Stimulated activated memory B cell treated with anti-CD40 and anti-IgM and Interleukin-4, amounts not matched to agents 10 μg/mL and 1 μg/mL and 100 μg/mL, for 72 hours (primary cell): Measurements from ENCODE around the gene BTNL2.

Experiments used
- ATAC-seq: fragments of 150-1000 bp; cut with Tn5 transposase; 2 replicates; pipeline ENCODE4 v1.10.0; 2021
- H3K27ac Mint-ChIP-seq: one replicate; pipeline ENCODE4 v1.8.0; 2022; ENCODE audit warnings: mild to moderate bottlenecking, mixed read lengths
- H3K27me3 Mint-ChIP-seq: one replicate; pipeline ENCODE4 v1.8.0; 2022; ENCODE audit warnings: mixed read lengths
- H3K36me3 Mint-ChIP-seq: one replicate; pipeline ENCODE4 v1.8.0; 2022; ENCODE audit warnings: mixed read lengths
- H3K4me1 Mint-ChIP-seq: one replicate; pipeline ENCODE4 v1.8.0; 2022; ENCODE audit warnings: mixed read lengths
- H3K4me3 Mint-ChIP-seq: one replicate; pipeline ENCODE4 v1.8.0; 2022; ENCODE audit warnings: mild to moderate bottlenecking, moderate library complexity, mixed read lengths
- H3K9me3 Mint-ChIP-seq: one replicate; pipeline ENCODE4 v1.8.0; 2022; ENCODE audit warnings: mixed read lengths

Gene BTNL2

DNA sequence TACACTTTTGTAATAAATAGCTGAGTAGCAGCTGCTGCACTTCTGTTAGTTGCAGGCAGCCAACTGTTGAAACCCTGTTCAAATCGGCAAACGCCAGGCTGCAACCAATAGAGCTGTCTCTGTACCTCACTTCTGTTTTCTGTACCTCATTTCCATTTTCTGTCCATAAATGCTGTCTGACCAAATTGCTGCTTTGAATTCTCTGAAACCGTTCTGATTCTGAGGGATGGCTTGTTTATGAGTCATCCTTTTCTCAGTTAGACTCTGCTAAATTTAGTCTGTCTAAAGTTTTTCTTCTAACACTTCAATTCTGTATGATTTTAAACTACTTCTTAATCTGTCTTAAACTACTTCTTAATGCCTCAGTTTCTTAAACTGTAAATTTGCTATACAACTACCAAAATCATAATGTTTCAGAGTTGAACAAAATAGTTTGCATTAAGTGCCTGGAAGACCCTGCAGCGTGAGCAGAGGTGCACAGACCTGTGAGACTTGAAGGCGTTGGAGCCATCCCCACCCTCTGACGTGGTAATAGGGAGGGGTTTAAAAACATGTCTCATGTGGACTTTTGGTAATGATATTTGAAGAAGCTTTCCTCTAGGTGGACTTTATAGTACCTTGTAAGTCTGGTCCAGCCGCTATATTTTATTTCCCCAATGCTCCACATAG lies 9.6 kb downstream of the BTNL2 start:
- Mint-ChIP-seq H3K9me3 (no peaks in the 10 kb centered on the region), H3K4me1 (peaks cover 35% of the 10 kb centered on the region), H3K27ac (peak overlapping the region; percentile 66), H3K27me3 (no peaks in the 10 kb centered on the region), H3K4me3 (peak overlapping the region; percentile 54), H3K36me3 (no peaks in the 10 kb centered on the region)
- peak; percentile 95 for ATAC-seq

DNA sequence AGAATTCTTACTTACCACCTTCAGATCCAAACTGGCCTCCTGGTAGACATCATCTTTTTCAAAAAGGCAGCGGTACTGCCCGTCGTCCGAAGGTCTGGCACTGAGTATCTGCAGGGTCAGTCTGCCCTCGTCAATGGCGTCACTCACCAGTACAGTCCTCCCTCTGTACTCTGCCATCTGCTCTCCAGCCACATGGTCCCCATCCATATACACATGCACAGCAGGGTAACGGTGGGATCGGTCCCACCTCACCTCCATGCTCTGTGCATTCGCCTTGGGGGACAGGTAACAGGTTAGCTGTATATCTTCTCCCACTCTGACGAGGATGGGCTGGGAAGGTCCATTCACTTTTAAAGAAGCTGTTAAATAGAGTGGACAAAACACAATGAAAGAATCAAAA lies 11.0 kb downstream of the BTNL2 start:
- Mint-ChIP-seq H3K4me1 (peaks cover 31% of the 10 kb centered on the region), H3K27ac (peak overlapping the region; percentile 66), H3K36me3 (no peaks in the 10 kb centered on the region), H3K27me3 (no peaks in the 10 kb centered on the region), H3K4me3 (no peak overlapping the region), H3K9me3 (no peaks in the 10 kb centered on the region)
- no peak for ATAC-seq

DNA sequence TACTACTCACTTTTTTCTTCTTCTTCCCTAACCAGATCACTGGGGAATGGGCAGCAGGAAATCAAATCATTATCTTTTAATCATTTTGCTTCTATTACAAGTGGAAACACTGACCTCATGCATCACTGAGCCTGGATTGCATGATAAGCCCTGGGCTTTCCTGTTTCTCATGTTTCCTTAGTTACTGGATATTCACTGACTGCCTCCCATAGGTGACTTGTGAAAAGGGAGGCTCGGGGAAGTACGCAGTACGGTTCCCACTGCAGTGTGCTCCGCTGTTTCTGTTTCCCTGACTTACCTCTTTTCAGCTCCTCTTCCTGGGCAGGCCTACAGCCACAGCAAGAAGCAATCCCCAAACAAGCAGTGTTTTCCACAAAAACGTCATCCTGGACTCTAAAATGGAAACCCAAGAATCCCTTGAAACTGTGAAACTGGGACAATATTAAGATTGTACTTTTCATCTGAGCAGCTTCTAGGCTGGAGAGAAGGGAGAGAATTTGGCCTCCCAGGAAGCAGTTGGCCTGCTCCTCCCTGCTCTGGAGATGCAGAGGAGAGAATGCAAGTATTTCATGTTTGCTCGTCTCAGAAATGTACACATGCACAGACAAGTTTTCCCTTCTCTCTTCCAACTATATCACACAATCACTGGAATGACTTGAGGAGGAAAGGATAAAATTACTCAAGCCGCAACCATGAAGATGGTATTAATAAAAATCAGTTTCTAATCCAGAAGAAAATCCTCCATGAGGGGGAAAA lies 13.1 kb downstream of the BTNL2 start:
- no peak for ATAC-seq
- Mint-ChIP-seq H3K27ac (peak overlapping the region; percentile 60), H3K4me1 (peaks cover 26% of the 10 kb centered on the region), H3K27me3 (no peaks in the 10 kb centered on the region), H3K36me3 (no peaks in the 10 kb centered on the region), H3K4me3 (no peak overlapping the region), H3K9me3 (no peaks in the 10 kb centered on the region)

DNA sequence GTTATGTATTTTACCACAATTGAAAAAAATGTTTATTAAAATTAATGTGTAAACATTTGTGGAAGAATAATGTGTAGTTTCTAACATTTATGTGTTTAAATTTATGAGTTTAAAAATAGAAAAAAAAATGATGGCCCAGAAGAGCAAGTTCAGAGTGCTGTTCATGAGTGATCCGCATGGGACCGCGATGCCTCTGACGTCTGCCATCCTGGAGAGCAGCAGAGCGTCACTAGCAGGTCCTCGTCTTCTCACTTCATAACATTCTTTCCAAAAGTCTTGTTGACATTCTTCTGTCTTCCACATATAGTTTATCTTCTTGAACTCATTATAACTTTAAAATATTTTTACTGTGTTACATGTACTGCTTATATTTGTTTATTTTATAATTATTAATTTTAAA lies 15.5 kb downstream of the BTNL2 start:
- Mint-ChIP-seq H3K9me3 (no peaks in the 10 kb centered on the region), H3K27ac (no peak overlapping the region), H3K4me1 (peaks cover 32% of the 10 kb centered on the region), H3K27me3 (no peaks in the 10 kb centered on the region), H3K4me3 (no peak overlapping the region), H3K36me3 (no peaks in the 10 kb centered on the region)
- ATAC-seq, result no peak

DNA sequence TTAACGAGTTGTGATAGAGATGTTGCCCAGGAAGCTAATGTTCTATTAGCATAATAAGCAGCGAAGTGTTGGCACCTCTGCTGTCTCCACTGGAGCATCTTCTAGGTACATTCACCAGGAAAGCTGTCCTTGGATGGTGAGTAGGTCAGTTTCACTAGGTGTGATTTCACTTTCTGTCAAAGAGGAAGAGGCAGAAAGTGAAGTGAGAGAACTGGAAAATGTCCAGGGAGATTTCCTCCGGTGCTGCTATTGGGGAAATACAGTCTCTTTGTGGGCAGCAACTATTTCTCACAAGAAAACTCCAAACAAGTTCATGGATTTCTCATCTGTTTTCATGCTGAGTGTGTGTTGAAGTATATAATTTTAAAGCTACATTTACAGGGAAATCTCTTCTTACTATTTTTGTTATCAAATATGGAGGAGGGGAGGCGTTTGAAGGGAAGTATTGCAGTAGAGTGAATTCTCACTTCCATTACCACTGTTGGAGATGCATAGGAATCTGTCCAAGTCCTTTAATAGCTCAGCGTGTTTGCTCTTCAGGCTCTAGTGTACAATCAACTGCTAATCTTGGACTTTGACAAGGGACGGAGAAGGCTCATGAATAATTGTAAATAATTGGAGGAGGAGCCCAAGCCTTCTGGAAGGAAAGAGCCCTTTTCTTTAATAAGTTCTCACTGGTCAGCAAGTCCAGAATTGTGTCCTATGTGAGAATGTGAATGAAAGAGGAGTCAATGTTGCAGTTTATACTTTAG lies 19.2 kb downstream of the BTNL2 start:
- H3K36me3 Mint-ChIP-seq, result no peaks in the 10 kb centered on the region
- no peaks in the 10 kb centered on the region for H3K27me3 Mint-ChIP-seq
- ATAC-seq, result no peak
- no peak overlapping the region for H3K4me3 Mint-ChIP-seq
- no peak overlapping the region for H3K27ac Mint-ChIP-seq
- no peaks in the 10 kb centered on the region for H3K9me3 Mint-ChIP-seq
- peaks cover 23% of the 10 kb centered on the region for H3K4me1 Mint-ChIP-seq

- H3K36me3 Mint-ChIP-seq, result no peaks in the 10 kb centered on the region
- no peak overlapping the region for H3K27ac Mint-ChIP-seq
- no peaks in the 10 kb centered on the region for H3K27me3 Mint-ChIP-seq
- H3K4me1 Mint-ChIP-seq, result peaks cover 27% of the 10 kb centered on the region
- no peak overlapping the region for H3K4me3 Mint-ChIP-seq
- no peak for ATAC-seq
- H3K9me3 Mint-ChIP-seq, result no peaks in the 10 kb centered on the region
Observed at GRCh38 chr6:32386040-32386439, 20.9 kb downstream of the BTNL2 start.

DNA sequence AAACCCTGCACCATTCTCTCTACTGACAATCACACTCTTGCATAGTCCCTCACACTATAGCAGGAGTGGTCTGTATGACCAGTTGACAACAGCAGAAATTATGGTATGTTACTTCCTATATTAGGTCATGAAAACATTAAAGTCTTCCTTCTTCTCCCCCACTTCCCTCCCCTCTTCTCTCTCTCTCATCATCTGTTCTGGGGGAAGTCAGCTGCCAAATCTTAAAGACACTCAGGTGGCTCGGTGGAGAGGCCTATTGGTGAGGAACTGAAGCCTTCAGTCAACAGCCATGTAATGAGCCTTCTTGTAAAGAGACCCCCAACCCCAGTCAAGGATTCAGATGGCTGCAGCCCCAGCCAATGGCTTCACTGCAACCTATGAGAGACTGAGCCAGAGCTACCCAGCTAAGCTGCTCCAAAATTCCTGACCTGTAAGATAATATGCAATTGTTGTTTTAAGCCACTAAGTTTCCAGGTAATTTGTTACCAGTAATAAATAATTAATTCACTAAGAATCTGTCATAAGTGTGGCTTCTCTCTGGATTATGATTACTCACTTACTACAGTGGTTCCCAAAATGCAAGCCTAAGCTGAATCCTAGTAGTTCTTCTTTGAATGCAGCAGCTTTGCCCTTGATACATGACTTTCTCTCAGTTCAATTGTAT lies 24.1 kb downstream of the BTNL2 start:
- H3K4me1 Mint-ChIP-seq, result peaks cover 28% of the 10 kb centered on the region
- H3K27ac Mint-ChIP-seq, result peak overlapping the region; percentile 15
- no peaks in the 10 kb centered on the region for H3K36me3 Mint-ChIP-seq
- no peak overlapping the region for H3K4me3 Mint-ChIP-seq
- H3K9me3 Mint-ChIP-seq, result no peaks in the 10 kb centered on the region
- no peaks in the 10 kb centered on the region for H3K27me3 Mint-ChIP-seq
- ATAC-seq, result no peak

GRCh38 chr6:32379545-32379944 lies 27.4 kb downstream of the BTNL2 start:
- no peaks in the 10 kb centered on the region for H3K27me3 Mint-ChIP-seq
- no peak overlapping the region for H3K27ac Mint-ChIP-seq
- ATAC-seq, result no peak
- H3K36me3 Mint-ChIP-seq, result no peaks in the 10 kb centered on the region
- H3K9me3 Mint-ChIP-seq, result no peaks in the 10 kb centered on the region
- no peak overlapping the region for H3K4me3 Mint-ChIP-seq
- peaks cover 27% of the 10 kb centered on the region for H3K4me1 Mint-ChIP-seq

GRCh38 chr6:32375739-32376529 lies 31.0 kb downstream of the BTNL2 start:
- Mint-ChIP-seq H3K27ac (peak overlapping the region; percentile 58), H3K9me3 (no peaks in the 10 kb centered on the region), H3K36me3 (no peaks in the 10 kb centered on the region), H3K27me3 (peaks cover 1% of the 10 kb centered on the region), H3K4me3 (no peak overlapping the region), H3K4me1 (peaks cover 18% of the 10 kb centered on the region)
- no peak for ATAC-seq

- H3K27me3 Mint-ChIP-seq, result peaks cover 9% of the 10 kb centered on the region
- H3K36me3 Mint-ChIP-seq, result no peaks in the 10 kb centered on the region
- no peak within 1 kb of the TSS for H3K4me3 Mint-ChIP-seq
Observed at GRCh38 chr6:32371803-32372202, 35.2 kb downstream of the BTNL2 start, which contains the start of gene TSBP1. Gene TSBP1, minus strand, starts transcription at chr6:32371903. Its CDS starts 197 bp downstream, at chr6:32371706.

DNA sequence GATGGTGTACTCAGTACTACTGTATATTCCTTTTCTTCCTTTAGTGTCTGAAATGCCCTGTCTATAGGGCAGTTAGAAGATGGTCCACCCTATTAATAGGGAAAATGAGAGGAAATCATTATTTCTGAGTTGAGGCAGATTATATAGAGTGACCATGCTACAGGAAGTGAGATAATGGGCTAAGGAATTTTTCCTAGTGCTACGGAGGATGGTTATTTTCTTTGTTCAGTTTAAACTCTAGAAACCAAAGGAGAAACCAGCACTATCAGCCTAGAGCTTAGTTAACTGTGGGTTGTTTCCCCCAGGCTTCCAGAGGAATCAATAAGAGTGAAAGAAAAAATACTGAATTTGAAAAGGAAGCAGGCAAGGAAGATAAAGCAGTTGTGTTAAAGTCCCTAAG lies 35.8 kb downstream of the BTNL2 start:
- H3K27me3 Mint-ChIP-seq, result peaks cover 9% of the 10 kb centered on the region
- no peaks in the 10 kb centered on the region for H3K36me3 Mint-ChIP-seq
- no peak overlapping the region for H3K27ac Mint-ChIP-seq
- H3K4me1 Mint-ChIP-seq, result peaks cover 10% of the 10 kb centered on the region
- ATAC-seq, result no peak
- no peak overlapping the region for H3K4me3 Mint-ChIP-seq
- H3K9me3 Mint-ChIP-seq, result no peaks in the 10 kb centered on the region

More at GRCh38 chr6:32371803-32372202, 35.2 kb downstream of the BTNL2 start, which contains the start of gene TSBP1:
- peaks cover 16% of the 10 kb centered on the region for H3K4me1 Mint-ChIP-seq
- H3K27ac Mint-ChIP-seq, result no peak within 1 kb of the TSS
- no peaks in the 10 kb centered on the region for H3K9me3 Mint-ChIP-seq
- no peak for ATAC-seq

- H3K4me3 Mint-ChIP-seq, result no peak overlapping the region
- peaks cover 9% of the 10 kb centered on the region for H3K27me3 Mint-ChIP-seq
- no peaks in the 10 kb centered on the region for H3K36me3 Mint-ChIP-seq
- peaks cover 7% of the 10 kb centered on the region for H3K4me1 Mint-ChIP-seq
- ATAC-seq, result no peak
- H3K27ac Mint-ChIP-seq, result no peak overlapping the region
- no peaks in the 10 kb centered on the region for H3K9me3 Mint-ChIP-seq
Observed at GRCh38 chr6:32370505-32370904, 36.5 kb downstream of the BTNL2 start.

- H3K4me1 Mint-ChIP-seq, result peaks cover 7% of the 10 kb centered on the region
- H3K27me3 Mint-ChIP-seq, result peaks cover 9% of the 10 kb centered on the region
- H3K27ac Mint-ChIP-seq, result no peak overlapping the region
- H3K9me3 Mint-ChIP-seq, result no peaks in the 10 kb centered on the region
- no peak overlapping the region for H3K4me3 Mint-ChIP-seq
- ATAC-seq, result no peak
- peaks cover under 1% of the 10 kb centered on the region for H3K36me3 Mint-ChIP-seq
Observed at GRCh38 chr6:32369660-32370059, 37.3 kb downstream of the BTNL2 start.

- H3K9me3 Mint-ChIP-seq, result peaks cover 4% of the 10 kb centered on the region
- ATAC-seq, result no peak
- H3K4me3 Mint-ChIP-seq, result no peak overlapping the region
- H3K4me1 Mint-ChIP-seq, result peaks cover 7% of the 10 kb centered on the region
- H3K27ac Mint-ChIP-seq, result no peak overlapping the region
- peaks cover 7% of the 10 kb centered on the region for H3K36me3 Mint-ChIP-seq
- peaks cover 9% of the 10 kb centered on the region for H3K27me3 Mint-ChIP-seq
Observed at GRCh38 chr6:32367644-32368043, 39.3 kb downstream of the BTNL2 start.
